ENCODE data around the gene NLN. TPM values are rescaled to one million over a fixed set of nuclear protein-coding genes. Genes with fewer than 3 reads are reported as not detected.

The NLN gene
- total and polyA plus RNA-seq, 9 of the 15 experiments (the other 6 are each of a cell fraction or from before 2014, with no cell fraction given): 6.9 to 45.2 (median 28.8) TPM

DNA sequence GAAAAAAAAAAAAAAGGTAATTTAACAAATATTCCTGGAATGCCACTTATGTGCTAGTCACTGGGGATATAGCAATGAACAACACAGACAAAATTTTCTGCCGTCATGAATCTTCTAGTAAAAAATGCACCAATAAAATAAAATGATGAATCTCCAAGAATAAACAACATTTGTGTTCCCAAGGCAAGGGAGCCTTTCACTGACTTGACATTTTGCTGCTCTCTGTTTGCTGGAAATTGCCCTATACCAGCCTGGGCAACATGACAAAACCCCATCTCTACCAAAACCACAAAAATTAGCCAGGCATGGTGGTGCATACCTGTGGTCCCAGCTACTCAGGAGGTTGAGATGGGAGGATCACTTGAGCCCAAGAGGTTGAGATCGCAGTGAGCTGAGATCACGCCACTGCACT lies 139.8 kb downstream of the NLN start (continued):
- TF ChIP-seq MYBL2 (IDR thresholded peaks at IDR 0.05; ENCODE audit: low read depth): no peak
- TF ChIP-seq MYBL2 (CRISPR knock-in tag; IDR thresholded peaks at IDR 0.05; ENCODE audit: borderline replicate concordance): no peak
- no peak for TF ChIP-seq KHSRP (IDR thresholded peaks at IDR 0.05)
- TF ChIP-seq NR2C1 (IDR thresholded peaks at IDR 0.05): no peak
- no peak for TF ChIP-seq NR2C1 (tag; IDR thresholded peaks at IDR 0.05)
- TF ChIP-seq SAP30 (IDR thresholded peaks at IDR 0.05; ENCODE audit: borderline replicate concordance, insufficient read depth, low read depth, low read length, poor library complexity, severe bottlenecking): no peak
- no peak for TF ChIP-seq RBM17 (IDR thresholded peaks at IDR 0.05; ENCODE audit: borderline replicate concordance, low read depth, low read length)
- no peak for TF ChIP-seq ZKSCAN8 (CRISPR knock-in tag; IDR thresholded peaks at IDR 0.05)

DNA sequence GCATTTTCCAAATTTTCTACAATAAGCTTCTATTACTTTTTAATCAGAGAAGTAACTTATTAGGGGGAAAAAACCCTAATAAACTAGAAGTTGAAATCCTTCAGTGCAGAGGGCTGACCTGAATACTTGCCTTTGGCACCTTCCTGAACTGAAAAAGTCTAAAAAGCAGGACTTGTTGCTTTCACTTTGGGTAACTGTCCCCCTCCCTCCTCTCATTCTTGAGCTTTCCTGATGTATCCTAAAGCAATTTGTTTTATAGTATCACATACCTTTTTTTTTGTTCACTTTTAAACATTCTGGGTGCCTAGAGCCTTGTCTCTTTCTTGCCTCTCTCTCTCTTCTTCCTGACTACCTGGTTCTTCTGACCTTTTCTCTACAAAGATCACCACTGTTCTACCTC lies 140.4 kb downstream of the NLN start:
- no peaks in the 10 kb centered on the region for H3K9me1 ChIP-seq (ENCODE audit: control insufficient read depth, insufficient read depth, low read length)
- H4K20me1 ChIP-seq (replicated peaks; ENCODE audit: control insufficient read depth, insufficient read depth, low read length): no peaks in the 10 kb centered on the region
- in situ Hi-C loops (cut with MboI): no loop called here
- BruUV-seq (replicated peaks): no TSS peak
- H3K4me2 ChIP-seq (ENCODE audit: insufficient read depth, low read length): no peak overlapping the region
- no peaks in the 10 kb centered on the region for H3K4me1 ChIP-seq (replicated peaks in 1 of 2; ENCODE audit: control insufficient read depth in 2 of 2, insufficient read depth in 2 of 2, low read length in 2 of 2)
- no peak overlapping the region for H3K4me3 ChIP-seq
- H3K27ac ChIP-seq (ENCODE audit: extremely low read depth, low read depth, low read length): no peak overlapping the region
- no peaks in the 10 kb centered on the region for H3K79me2 ChIP-seq (ENCODE audit: control insufficient read depth, insufficient read depth, low read length)
- FAIRE-seq (no peak), ATAC-seq (no peak), DNase-seq (ENCODE audit: extremely low read depth in 1 of 4, low spot score in 3 of 4) (no peak)
- TF ChIP-seq TBL1XR1 (IDR thresholded peaks at IDR 0.05; ENCODE audit: low read length in 2 of 2) (no peak), BRD4 (IDR thresholded peaks at IDR 0.05) (no peak), NR2C1 (IDR thresholded peaks at IDR 0.05) (no peak), NR2C1 (tag; IDR thresholded peaks at IDR 0.05) (no peak)
- H2AFZ ChIP-seq (ENCODE audit: low read depth, low read length): no peak overlapping the region; the same call in 1 of the 2 replicates
- POLR2A ChIA-PET: interaction anchor here (0.9 kb wide), 1 partner anchor 63 kb away, joined by 3 read pairs; no protein-coding TSS in a partner anchor
- no peaks in the 10 kb centered on the region for H3K36me3 ChIP-seq (ENCODE audit: control insufficient read depth, insufficient read depth, low read length)
- H3K27me3 ChIP-seq (ENCODE audit: control insufficient read depth in 2 of 2, insufficient read depth in 2 of 2, low read length in 2 of 2): no peaks in the 10 kb centered on the region; a peak in 1 of 5 replicates
- intact Hi-C loops (cut with micrococcal nuclease): no loop called here
- no peaks in the 10 kb centered on the region for H3K9me3 ChIP-seq (replicated peaks; ENCODE audit: control insufficient read depth, insufficient read depth, low read depth, low read length)
- CTCF ChIA-PET (ENCODE audit: low intra/inter-chr PET ratio): no interaction called here
- no peak overlapping the region for H3K9ac ChIP-seq (ENCODE audit: insufficient read depth in 1 of 2, low read depth in 2 of 2, low read length in 2 of 2)
